Measurements from ENCODE around the gene OGFOD1.

Gene OGFOD1

GRCh38 chr16:56450986-56451752 lies at the start of gene OGFOD1, which contains the start of gene NUDT21:
Gene OGFOD1 (plus strand): TSS chr16:56451554. CDS start chr16:56451613, 59 bp downstream.
Gene NUDT21 (minus strand): TSS chr16:56451332. CDS start chr16:56451202, 130 bp downstream.
- ATAC-seq: peak; percentile 100
- peaks cover 48% of the 10 kb centered on the region for H3K4me1 Mint-ChIP-seq

GRCh38 chr16:56405977-56406672 lies 45.2 kb upstream of the OGFOD1 start:
- H3K4me3 Mint-ChIP-seq: no peak overlapping the region
- no peak for ATAC-seq
- H3K36me3 Mint-ChIP-seq: peaks cover 46% of the 10 kb centered on the region
- H3K9me3 Mint-ChIP-seq: no peaks in the 10 kb centered on the region
- peaks cover 4% of the 10 kb centered on the region for H3K4me1 Mint-ChIP-seq
- H3K27ac Mint-ChIP-seq: peak overlapping the region; percentile 65
- no peaks in the 10 kb centered on the region for H3K27me3 Mint-ChIP-seq

More at GRCh38 chr16:56450986-56451752, at the start of gene OGFOD1, which contains the start of gene NUDT21:
- H3K27ac Mint-ChIP-seq: peak within 1 kb of the TSS; percentile 86
- peaks cover 27% of the 10 kb centered on the region for H3K36me3 Mint-ChIP-seq
- H3K9me3 Mint-ChIP-seq: no peaks in the 10 kb centered on the region
- H3K4me3 Mint-ChIP-seq: peak within 1 kb of the TSS; percentile 93
- H3K27me3 Mint-ChIP-seq: no peaks in the 10 kb centered on the region

GRCh38 chr16:56408379-56409098 lies 42.8 kb upstream of the OGFOD1 start:
- Mint-ChIP-seq H3K9me3 (no peaks in the 10 kb centered on the region), H3K27me3 (no peaks in the 10 kb centered on the region), H3K4me1 (peaks cover 4% of the 10 kb centered on the region), H3K4me3 (no peak overlapping the region), H3K27ac (no peak overlapping the region), H3K36me3 (peaks cover 45% of the 10 kb centered on the region)
- ATAC-seq: no peak

GRCh38 chr16:56409195-56409594 lies 42.2 kb upstream of the OGFOD1 start:
- peaks cover 47% of the 10 kb centered on the region for H3K36me3 Mint-ChIP-seq
- no peaks in the 10 kb centered on the region for H3K27me3 Mint-ChIP-seq
- peaks cover 4% of the 10 kb centered on the region for H3K4me1 Mint-ChIP-seq
- no peak overlapping the region for H3K4me3 Mint-ChIP-seq
- no peak overlapping the region for H3K27ac Mint-ChIP-seq
- no peak for ATAC-seq
- H3K9me3 Mint-ChIP-seq: no peaks in the 10 kb centered on the region

- Mint-ChIP-seq H3K9me3 (no peaks in the 10 kb centered on the region), H3K36me3 (peaks cover 30% of the 10 kb centered on the region), H3K27ac (no peak overlapping the region), H3K27me3 (no peaks in the 10 kb centered on the region), H3K4me3 (no peak overlapping the region), H3K4me1 (peaks cover 11% of the 10 kb centered on the region)
- no peak for ATAC-seq
These were observed 40.2 kb upstream of the OGFOD1 start for GRCh38 chr16:56411123-56411522.

GRCh38 chr16:56411624-56412023 lies 39.7 kb upstream of the OGFOD1 start:
- Mint-ChIP-seq H3K9me3 (no peaks in the 10 kb centered on the region), H3K4me3 (no peak overlapping the region), H3K27ac (no peak overlapping the region), H3K36me3 (peaks cover 30% of the 10 kb centered on the region), H3K4me1 (peaks cover 13% of the 10 kb centered on the region), H3K27me3 (no peaks in the 10 kb centered on the region)
- no peak for ATAC-seq

GRCh38 chr16:56413381-56413780 lies 38.0 kb upstream of the OGFOD1 start:
- H3K27ac Mint-ChIP-seq: peak overlapping the region; percentile 46
- no peaks in the 10 kb centered on the region for H3K27me3 Mint-ChIP-seq

GRCh38 chr16:56414366-56414765 lies 37.0 kb upstream of the OGFOD1 start:
- H3K27me3 Mint-ChIP-seq: no peaks in the 10 kb centered on the region
- peaks cover 19% of the 10 kb centered on the region for H3K4me1 Mint-ChIP-seq
- H3K27ac Mint-ChIP-seq: peak overlapping the region; percentile 46
- H3K36me3 Mint-ChIP-seq: peaks cover 17% of the 10 kb centered on the region
- no peaks in the 10 kb centered on the region for H3K9me3 Mint-ChIP-seq
- no peak for ATAC-seq
- no peak overlapping the region for H3K4me3 Mint-ChIP-seq

More at GRCh38 chr16:56413381-56413780, 38.0 kb upstream of the OGFOD1 start:
- no peaks in the 10 kb centered on the region for H3K9me3 Mint-ChIP-seq
- H3K4me3 Mint-ChIP-seq: no peak overlapping the region
- peaks cover 14% of the 10 kb centered on the region for H3K4me1 Mint-ChIP-seq
- peaks cover 27% of the 10 kb centered on the region for H3K36me3 Mint-ChIP-seq
- no peak for ATAC-seq

- no peaks in the 10 kb centered on the region for H3K9me3 Mint-ChIP-seq
- peaks cover 17% of the 10 kb centered on the region for H3K36me3 Mint-ChIP-seq
- H3K27me3 Mint-ChIP-seq: no peaks in the 10 kb centered on the region
- H3K4me3 Mint-ChIP-seq: no peak overlapping the region
- no peak for ATAC-seq
- H3K27ac Mint-ChIP-seq: peak overlapping the region; percentile 68
- peaks cover 30% of the 10 kb centered on the region for H3K4me1 Mint-ChIP-seq
These were observed 35.5 kb upstream of the OGFOD1 start for GRCh38 chr16:56415875-56416274.

- Mint-ChIP-seq H3K4me3 (no peak overlapping the region), H3K27ac (no peak overlapping the region), H3K9me3 (no peaks in the 10 kb centered on the region), H3K4me1 (peaks cover 39% of the 10 kb centered on the region), H3K36me3 (peaks cover 13% of the 10 kb centered on the region), H3K27me3 (no peaks in the 10 kb centered on the region)
- ATAC-seq: no peak
These were observed 34.2 kb upstream of the OGFOD1 start for GRCh38 chr16:56417138-56417537.

- no peaks in the 10 kb centered on the region for H3K9me3 Mint-ChIP-seq
- ATAC-seq: no peak
- no peaks in the 10 kb centered on the region for H3K36me3 Mint-ChIP-seq
- peak overlapping the region; percentile 51 for H3K4me3 Mint-ChIP-seq
- H3K27me3 Mint-ChIP-seq: no peaks in the 10 kb centered on the region
- H3K27ac Mint-ChIP-seq: peak overlapping the region; percentile 88
- peaks cover 54% of the 10 kb centered on the region for H3K4me1 Mint-ChIP-seq
These were observed 31.4 kb upstream of the OGFOD1 start for GRCh38 chr16:56419740-56420548.

- Mint-ChIP-seq H3K4me3 (peak overlapping the region; percentile 51), H3K27me3 (no peaks in the 10 kb centered on the region), H3K9me3 (no peaks in the 10 kb centered on the region), H3K27ac (peak overlapping the region; percentile 88), H3K36me3 (no peaks in the 10 kb centered on the region), H3K4me1 (peaks cover 49% of the 10 kb centered on the region)
- ATAC-seq: no peak
These were observed 30.7 kb upstream of the OGFOD1 start for GRCh38 chr16:56420613-56421012.

GRCh38 chr16:56421313-56421712 lies 30.0 kb upstream of the OGFOD1 start:
- Mint-ChIP-seq H3K27ac (peak overlapping the region; percentile 88), H3K4me1 (peaks cover 47% of the 10 kb centered on the region), H3K4me3 (peak overlapping the region; percentile 94), H3K9me3 (no peaks in the 10 kb centered on the region), H3K27me3 (no peaks in the 10 kb centered on the region), H3K36me3 (no peaks in the 10 kb centered on the region)
- ATAC-seq: peak; percentile 21

- Mint-ChIP-seq H3K4me1 (peaks cover 47% of the 10 kb centered on the region), H3K27ac (peak overlapping the region; percentile 88), H3K27me3 (no peaks in the 10 kb centered on the region)
These were observed 29.2 kb upstream of the OGFOD1 start for GRCh38 chr16:56421976-56422669.

More at GRCh38 chr16:56421976-56422669, 29.2 kb upstream of the OGFOD1 start:
- ATAC-seq: no peak
- Mint-ChIP-seq H3K9me3 (no peaks in the 10 kb centered on the region), H3K4me3 (peak overlapping the region; percentile 94), H3K36me3 (no peaks in the 10 kb centered on the region)
